Fibroblast of skin of right biceps (primary cell): ENCODE data around the gene ASCL1.

Source experiments
- DNase-seq: peaks from one replicate; pipeline ENCODE4 v3.0.0-alpha.2; 2013

The ASCL1 gene

DNA sequence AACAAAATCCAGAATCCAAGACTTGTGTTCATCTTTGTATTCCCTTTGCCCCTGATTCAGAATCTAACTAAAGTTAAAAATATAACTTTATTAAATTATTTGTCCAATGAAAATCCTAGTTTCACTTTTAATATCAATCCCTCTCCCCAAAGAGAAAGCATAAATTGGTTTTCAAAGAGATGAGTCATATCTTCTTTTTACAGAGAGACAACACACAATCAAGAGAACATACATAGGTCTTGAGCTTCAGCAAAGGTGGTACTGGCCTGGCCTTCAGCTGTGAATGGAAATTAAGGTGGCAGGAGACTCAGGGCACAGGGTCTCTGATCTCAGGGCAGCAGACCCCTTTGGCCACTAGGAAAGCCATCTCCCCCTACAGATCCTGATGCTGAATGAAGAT, 4.3 kb upstream of the ASCL1 start:
- DNase-seq, result no peak

DNA sequence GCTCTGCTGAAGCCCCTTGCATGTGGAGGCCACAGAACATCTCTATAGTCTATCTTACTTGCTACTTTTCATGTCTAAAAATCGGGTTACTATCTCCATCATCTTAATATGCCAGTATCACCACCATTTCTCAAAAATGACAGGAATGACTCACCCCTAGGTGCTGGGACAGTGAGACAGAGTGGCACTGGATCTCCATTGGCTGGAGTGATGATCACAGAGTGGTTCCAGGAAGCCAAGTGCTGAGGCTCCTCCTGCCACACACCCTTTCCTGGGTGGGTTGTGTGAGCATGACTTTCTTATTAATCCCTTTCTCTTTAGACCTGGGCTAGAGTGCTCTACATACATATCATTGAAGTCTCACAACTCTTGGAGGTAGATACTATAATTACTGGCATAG, 3.3 kb upstream of the ASCL1 start:
- no peak for DNase-seq

DNA sequence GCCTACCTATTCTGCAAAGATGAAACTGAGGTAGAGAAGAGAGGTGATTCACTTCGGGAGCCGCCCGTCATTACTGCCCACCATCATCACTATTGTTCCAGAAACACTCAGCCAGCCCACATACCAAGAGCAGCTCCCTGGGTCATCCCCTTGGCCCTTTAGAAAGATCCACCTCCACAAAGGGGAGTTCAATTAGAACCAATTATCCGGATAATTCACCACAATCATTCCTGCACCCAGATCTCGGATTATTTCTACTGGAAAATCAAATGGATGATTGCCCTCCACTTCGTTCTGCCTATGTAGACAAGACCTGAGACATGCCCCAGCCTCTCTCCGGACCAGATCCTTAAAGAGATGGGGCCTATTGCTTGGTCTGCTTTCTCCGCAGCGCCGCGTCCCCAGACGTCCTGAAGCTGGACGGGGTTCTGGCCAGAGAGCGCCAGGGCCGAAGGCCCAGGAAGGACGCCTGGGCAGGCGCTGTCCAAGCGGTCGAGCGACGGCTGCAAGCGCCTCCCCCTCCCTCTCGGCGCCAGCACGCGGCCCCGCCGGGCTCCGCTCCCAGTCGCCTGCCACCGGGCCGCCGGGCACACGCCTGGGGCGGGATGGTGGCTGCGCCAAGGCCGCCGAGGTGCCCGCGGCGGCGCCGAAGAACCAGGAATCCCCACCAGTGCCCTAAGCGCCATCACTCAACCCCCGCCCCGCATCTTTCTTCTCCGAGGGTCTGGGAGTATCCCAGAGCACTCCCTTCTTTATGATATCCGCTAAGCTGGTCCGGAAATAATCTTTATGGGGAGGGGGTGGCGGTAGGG, 1.3 kb upstream of the ASCL1 start:
- no peak for DNase-seq

DNA sequence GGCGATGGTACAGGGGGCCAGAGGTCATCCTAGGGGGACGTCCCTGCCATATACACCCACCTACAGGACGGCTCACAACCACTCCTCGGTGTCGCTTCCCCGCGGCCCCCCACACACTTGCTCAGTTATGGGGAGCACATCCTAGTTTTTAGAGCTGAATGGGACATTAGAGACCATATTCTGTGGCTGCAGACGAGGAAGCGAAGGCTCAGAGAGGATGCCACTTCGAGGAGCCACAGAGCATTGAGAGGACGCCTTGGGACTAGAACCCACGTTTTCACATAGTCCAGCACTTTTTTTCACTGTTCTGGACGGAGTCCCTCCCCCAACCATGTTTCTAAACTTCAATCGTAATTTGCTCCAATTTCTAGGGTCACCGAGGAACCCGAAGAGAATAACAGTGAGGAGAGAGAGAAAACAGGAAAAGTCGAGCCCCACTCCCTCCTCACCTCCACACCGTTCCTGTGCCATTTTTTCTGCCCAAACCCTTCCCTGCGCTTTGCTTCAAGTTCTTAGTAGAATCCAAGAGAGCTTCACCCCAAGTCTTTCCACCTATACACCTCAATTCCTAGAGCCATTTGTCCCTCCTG, 641 bp upstream of the ASCL1 start:
- no peak for DNase-seq

DNA sequence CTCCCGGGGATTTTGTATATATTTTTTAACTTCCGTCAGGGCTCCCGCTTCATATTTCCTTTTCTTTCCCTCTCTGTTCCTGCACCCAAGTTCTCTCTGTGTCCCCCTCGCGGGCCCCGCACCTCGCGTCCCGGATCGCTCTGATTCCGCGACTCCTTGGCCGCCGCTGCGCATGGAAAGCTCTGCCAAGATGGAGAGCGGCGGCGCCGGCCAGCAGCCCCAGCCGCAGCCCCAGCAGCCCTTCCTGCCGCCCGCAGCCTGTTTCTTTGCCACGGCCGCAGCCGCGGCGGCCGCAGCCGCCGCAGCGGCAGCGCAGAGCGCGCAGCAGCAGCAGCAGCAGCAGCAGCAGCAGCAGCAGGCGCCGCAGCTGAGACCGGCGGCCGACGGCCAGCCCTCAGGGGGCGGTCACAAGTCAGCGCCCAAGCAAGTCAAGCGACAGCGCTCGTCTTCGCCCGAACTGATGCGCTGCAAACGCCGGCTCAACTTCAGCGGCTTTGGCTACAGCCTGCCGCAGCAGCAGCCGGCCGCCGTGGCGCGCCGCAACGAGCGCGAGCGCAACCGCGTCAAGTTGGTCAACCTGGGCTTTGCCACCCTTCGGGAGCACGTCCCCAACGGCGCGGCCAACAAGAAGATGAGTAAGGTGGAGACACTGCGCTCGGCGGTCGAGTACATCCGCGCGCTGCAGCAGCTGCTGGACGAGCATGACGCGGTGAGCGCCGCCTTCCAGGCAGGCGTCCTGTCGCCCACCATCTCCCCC, 777 bp downstream of the ASCL1 start:
- peak; percentile 39 for DNase-seq

DNA sequence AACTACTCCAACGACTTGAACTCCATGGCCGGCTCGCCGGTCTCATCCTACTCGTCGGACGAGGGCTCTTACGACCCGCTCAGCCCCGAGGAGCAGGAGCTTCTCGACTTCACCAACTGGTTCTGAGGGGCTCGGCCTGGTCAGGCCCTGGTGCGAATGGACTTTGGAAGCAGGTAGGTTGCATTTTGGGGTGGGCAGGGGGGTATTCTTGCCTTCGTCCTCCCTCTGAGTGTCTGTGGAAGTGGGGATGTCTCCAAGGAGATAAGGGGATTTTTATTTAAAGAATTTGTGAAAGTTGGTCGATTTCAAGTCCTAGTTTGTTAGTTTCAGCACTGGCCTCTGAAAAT, 1.3 kb downstream of the ASCL1 start:
- DNase-seq, result no peak

DNA sequence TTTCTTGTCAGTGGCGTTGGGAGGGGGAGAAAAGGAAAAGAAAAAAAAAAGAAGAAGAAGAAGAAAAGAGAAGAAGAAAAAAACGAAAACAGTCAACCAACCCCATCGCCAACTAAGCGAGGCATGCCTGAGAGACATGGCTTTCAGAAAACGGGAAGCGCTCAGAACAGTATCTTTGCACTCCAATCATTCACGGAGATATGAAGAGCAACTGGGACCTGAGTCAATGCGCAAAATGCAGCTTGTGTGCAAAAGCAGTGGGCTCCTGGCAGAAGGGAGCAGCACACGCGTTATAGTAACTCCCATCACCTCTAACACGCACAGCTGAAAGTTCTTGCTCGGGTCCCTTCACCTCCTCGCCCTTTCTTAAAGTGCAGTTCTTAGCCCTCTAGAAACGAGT, 1.9 kb downstream of the ASCL1 start:
- DNase-seq, result no peak

DNA sequence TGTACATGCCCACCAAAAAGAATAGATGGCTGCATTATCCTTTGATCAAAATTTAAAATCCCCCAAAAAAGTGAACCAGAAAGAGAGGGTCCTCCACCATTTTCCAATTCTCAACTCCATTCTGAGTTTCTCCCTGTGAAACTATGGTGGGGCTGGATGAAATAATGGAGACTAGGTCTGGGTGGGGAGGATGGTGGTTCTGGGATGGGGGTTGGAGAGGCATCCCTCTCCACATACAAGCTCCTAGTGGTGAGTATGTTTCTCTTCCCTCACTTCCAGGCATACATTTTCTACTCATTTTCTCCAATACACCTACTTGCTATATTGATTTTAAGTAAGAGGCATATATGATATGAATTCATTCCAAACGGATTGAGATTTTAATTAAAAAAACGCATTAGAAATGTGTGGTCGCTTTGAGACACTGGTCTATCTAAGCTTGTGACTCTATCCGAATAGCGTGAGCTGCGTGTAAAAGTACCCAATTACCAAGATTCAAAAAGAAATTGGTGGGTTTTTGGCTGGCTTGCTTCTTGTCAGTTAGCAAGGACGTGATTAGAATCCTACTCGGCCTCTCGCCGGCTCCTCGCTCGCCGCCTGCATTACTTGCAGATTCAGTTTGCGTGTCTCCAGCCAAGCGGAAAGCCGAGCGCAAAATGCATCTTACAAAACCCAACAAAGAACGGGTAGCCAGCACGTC, 3.4 kb downstream of the ASCL1 start:
- DNase-seq, result no peak

DNA sequence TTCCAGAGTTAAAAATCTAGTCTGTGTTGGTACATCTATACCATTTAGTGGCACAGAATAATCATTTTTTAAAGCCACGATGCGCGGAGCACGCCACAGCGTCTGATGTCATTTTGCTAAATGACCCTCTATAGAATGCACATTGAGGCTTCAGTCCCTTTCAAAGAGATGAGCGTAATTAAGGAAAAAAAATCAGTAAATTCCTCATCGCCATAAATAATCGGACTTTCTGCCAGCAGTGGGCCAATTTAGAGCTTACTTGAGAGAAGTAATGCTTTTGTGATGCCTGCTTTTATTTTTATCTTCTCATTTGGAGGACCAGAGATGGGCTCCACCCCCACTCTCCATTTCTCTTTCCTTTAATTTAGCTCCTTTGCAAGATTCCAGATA, 4.0 kb downstream of the ASCL1 start:
- DNase-seq, result no peak

DNA sequence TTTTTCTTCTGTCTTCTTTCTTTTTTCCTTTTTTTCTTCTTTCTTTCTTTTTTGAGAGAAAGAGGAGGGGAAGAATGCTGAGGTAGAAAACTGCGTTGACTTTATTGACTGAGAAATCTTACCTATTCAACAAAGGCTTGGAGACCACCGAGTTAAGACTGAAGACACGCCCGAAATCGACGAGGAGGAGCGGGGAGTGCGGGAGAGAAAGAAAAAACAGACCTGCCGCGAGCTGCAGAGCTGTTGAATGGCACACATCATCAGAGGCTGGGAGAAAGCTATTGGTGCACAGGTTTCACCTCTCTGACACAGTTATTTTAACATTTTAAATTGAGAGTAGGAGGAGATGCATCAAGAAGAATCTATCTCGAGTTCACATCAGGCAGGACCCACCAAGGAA, 5.1 kb downstream of the ASCL1 start:
- DNase-seq, result no peak

DNA sequence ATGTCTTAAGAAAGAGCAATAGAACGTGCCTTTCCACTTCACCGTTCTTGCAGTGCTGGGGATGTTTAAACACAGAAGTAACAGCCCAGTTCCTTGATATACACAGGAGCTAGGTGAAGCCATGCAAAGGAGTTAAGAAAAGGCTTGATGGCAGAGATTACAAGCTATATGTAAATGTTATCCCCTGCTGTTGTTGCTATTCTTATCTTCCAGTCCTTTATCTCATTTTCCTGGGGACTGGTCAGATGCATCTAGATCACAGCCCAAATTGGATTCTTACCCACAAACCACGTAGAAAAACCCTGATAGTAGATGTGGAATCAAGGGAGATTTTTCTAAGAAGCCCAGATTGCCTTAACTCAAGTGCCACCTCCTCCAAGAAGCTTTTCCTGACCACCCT, 5.5 kb downstream of the ASCL1 start:
- DNase-seq, result no peak

DNA sequence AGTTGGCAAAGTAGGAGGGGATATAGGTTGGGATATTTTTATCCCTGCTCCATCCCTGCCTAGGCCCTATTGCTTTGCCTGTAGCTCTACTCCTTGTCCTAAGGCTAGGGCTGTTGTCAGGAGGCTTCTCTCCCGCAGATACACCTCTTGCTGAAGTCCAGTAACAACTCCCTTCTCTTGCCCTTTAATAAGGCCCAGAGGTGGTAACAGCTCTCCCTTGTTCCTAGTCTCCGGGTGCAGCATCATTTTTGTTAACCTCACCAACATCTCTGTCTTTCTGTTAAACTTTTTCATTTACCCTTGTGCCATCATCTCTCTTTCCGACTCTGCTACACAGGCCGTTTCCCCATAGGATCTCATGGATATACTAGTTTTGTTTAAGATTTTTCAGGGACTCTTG, 6.3 kb downstream of the ASCL1 start:
- DNase-seq, result no peak

DNA sequence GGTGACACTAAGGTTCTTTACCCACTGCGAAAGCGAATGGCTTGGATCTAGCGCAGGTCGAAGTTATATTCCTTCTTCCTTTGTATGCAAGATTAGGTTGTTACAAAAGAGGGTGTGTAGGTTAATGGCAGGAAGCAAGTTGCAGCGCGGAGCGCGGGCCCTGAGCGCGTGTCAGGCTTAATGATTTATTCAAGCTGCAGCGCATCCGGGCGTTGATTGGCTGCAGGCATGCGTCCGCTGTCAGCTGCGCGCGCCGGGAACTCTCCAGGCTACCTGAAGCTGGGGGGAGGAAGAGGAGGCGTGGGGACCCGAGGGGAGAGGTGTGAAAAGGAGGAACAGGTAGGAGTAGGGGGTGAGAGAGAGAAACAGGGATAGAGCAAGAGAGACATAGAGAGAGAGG, 7.4 kb downstream of the ASCL1 start:
- DNase-seq, result no peak

DNA sequence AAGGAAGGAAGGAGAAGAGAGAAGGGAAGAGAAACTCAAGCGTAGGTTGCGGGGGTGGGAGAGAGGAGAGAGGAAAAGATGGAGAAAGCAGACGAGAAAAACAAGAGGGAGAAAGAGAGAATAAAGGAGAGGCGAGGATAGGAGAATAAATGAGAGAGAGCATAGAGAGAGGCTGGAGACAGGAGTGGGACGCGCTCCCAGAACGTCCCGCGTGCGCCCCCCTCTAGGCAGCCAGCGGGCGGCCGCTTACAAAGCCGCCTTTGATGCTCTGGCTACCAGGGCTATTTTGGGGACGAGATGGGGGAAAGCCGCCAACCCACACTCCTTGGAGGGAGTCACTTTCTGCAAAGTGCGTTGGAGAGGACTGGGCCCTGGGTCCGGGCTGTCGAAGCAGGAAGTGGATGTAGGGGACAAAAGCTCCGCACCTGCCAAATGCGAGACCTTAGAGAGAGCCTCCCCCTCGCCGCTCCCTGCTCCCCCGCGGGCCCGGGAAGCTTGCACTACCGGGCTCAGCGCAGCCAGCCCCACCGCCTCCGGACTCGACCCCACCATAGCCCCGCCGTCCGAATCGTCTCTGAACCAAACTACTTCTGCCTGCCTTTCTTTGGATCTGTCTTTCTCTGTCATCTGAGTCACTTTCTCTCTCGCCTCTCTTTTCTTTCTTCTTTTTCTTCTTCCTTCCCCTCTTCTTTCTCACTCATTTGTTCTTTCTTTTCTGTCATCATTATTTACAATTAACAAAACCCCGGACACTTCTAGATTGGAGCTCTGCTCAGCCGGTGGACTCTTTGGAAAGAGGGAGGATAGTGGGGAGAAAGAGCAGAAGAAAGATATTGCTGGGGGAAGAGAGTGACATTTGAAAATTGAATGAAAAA, 8.0 kb downstream of the ASCL1 start:
- no peak for DNase-seq

DNA sequence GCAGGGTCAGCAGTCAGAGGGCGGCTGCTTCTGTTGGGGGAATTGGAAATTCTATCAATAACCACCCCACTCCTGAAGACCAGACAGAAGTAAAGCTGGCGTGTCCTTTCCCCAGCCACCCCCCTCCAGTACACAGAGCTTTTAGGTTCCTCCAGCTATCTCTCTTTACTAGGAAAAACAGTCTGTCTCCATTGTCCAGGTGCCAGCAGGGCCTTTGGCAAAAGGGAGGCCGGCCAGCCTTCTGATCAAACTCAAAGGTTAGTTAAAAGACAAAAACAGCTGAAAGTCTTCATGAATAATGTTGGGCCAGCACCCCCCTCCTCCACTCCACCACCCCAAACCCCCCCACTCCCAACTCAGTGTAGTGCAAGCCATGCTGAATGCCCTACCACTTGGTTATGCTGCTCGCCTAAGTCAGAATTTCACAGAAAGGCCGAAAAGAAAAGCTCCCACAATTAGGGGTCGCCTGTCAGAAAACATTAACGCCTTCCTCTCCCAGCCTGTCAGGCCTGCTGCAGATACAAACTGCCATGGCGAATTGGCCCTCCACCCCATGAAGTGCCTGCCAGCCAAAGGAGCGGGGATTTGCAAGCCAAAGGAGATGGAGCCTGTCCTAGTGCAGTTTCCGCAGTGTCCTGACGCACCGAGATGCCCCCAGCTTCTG, 8.9 kb downstream of the ASCL1 start:
- no peak for DNase-seq

DNA sequence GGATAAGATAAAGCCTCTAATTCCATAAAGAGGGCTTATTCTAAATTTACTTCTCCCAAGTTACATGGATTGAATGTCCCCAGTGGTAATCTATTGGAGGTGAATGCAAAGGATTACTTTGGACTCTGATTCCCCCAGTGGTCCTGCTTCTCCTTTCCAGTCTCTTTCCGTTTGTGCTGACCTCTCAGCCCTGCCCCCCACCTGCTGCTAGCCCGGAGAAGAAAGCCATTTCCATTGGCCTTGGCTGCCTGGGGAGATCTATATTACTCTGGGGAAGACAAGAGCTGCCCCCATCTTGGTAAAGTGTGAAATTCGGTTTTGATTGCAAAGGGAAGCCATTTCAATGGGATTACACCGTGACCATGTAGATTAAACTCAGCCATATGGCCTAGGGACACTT, 13.3 kb downstream of the ASCL1 start:
- DNase-seq, result no peak

DNA sequence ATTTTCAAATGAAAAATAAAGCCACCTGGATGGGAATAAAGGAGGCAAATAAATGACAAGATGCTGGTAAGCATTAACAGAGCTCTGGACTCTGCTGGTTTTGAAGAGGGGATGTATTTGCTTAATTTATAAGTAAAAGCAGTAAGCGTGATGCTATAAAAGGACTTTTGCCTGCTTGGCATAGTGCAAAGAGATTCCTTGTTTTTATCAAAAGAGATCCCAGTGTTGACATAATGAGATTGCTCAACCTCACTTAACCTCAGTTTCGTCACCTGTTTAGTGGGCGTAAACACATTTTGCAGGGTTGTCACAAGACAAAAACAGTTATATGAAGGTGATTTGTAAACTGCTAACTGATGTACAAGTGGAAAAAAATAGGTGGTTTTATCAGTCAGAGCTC, 13.8 kb downstream of the ASCL1 start:
- DNase-seq, result no peak

DNA sequence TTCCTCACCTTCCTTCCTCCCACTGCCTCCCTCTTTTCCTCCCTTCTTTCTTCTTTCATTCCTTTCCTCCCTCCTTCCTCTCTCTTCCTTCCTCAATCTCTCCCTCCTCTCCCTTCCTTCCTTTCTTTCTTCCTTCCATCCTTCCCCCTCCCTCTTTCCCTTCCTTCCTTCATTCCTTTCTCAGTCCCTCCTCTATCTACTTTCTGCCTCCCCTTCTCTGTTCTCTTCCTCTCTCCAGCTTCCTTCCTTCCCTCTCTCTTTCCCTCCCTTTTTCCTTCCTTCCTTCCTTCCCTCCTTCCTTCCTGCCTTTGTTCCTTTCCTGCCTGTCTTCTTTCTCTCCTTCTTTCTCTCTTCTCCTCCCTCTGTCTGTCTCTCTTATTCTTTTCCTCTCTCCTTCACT, 16.1 kb downstream of the ASCL1 start:
- no peak for DNase-seq

DNA sequence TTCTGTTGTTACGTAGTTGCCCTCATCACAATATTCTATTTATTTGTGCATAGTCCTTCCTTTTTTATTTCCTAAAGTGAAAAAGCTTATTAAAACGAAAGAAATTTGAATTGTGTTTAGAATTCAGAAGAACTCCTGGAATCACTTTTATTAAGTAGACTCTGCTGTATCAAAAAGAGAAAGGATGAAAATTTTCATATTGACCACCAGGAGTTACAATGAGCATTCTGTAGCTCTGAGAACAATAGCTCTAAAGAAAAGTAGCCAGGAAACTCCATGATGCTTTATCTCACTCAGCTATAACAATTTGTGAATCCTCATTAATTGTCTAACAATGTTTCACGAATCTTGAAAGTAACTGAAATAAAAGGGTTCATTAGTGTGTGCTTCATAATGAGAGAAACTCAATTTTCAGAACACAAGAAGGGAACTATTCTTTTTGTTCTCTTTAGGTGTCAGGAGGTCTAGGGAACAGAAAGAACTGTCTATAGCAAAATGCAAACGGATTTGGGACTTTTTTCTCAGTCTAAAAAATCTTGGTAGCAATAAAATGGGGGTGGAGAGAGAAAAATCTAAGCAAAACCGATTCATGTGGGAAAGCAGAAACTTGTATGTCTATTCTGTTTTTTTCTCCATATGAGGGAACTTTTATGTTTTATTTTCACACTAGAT, 19.3 kb downstream of the ASCL1 start:
- no peak for DNase-seq

DNA sequence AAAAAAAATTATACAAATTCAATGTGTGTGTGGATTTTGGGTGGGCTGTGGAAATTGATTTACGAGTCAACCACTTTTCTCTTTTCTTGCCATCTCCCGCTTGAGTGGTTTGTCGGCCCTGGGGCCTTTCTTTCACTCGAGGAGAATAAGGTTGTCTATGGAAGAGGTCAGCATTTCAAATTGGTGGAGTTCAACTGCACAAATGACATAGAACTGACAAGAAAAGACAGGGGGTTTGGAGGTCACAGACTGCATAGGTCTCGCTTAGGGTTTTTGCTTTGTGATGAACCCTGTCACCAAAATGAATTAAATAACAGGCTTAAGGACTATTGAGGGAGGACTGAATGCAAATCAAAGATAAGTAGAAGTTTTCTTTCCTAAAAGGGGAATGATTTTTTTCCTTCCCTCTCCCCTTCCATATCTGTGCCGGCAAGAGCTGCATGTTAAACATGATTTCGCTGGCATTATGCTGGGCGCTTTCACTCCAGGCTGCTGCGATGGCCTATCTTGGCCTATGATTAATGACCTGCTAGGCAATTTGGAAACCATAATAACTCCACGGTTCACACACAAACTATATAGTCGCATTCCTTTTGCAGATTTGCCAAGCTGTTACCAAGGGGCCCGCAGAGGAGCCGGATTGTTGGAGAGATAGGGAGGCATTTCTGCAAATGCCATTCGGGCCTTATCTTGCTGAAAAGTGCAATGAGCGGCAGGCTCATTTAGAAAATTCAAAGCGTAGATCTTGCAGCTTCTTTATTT, 20.7 kb downstream of the ASCL1 start:
- DNase-seq, result no peak

DNA sequence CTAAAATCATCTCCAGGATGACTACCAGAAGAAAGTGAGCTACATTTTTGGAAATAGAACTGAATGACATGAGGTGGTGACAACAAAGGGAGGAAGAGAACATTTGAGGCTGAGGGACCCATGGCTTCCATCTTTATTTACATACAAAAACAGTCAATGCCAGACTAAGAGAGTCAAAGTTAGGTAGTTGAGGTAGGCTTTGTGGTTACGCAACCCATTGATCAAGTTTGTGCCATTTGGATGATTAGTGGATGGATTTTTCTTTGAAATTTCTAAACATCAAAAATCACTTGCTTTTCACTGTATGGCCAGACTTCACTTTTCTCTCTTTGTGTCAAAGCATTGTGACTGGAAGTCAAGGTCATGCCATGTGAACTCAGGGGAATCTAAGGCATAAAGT, 22.9 kb downstream of the ASCL1 start:
- DNase-seq, result no peak
